ENCODE results near the gene FRZB. TPM values are rescaled to one million over a fixed set of nuclear protein-coding genes. Genes with fewer than 3 reads are reported as not detected.

FRZB gene
- total and polyA plus RNA-seq, 2 of the 13 experiments (the other 11 are each of a cell fraction or from before 2014, with no cell fraction given) = 0.04 to 1.2 TPM

- no peak for TF ChIP-seq SNAPC4 (CRISPR knock-in tag; IDR thresholded peaks at IDR 0.05)
Observed at GRCh38 chr2:182854375-182855105, 11.9 kb downstream of the FRZB start (continued).

GRCh38 chr2:182852801-182853200 lies 13.6 kb downstream of the FRZB start:
- Histone ChIP-seq H3K9me3 (ENCODE audit: low read length) (no peaks in the 10 kb centered on the region), H3K4me3 (replicated peaks in 1 of 3; ENCODE audit: insufficient read depth in 1 of 3, low read depth in 2 of 3, low read length in 3 of 3) (no peak overlapping the region), H2AFZ (ENCODE audit: low read length) (no peak overlapping the region), H3K27me3 (ENCODE audit: control insufficient read depth in 1 of 2, insufficient read depth in 2 of 2, low read length in 2 of 2) (no peaks in the 10 kb centered on the region), H3K4me2 (ENCODE audit: low read depth, low read length) (no peak overlapping the region), H4K20me1 (ENCODE audit: insufficient read depth, low read length) (no peaks in the 10 kb centered on the region), H3K36me3 (replicated peaks in 1 of 2; ENCODE audit: control insufficient read depth in 1 of 2, insufficient read depth in 2 of 2, low read length in 2 of 2) (no peaks in the 10 kb centered on the region), H3K79me2 (ENCODE audit: insufficient read depth, low read length) (no peaks in the 10 kb centered on the region), H3K4me1 (ENCODE audit: insufficient read depth, low read length) (no peaks in the 10 kb centered on the region), H3K9ac (ENCODE audit: insufficient read depth, low read depth, low read length) (no peak overlapping the region), H3K27ac (ENCODE audit: extremely low read length, insufficient read depth, low read length) (no peak overlapping the region)
- DNase-seq (ENCODE audit: low spot score) (no peak), ATAC-seq (no peak), FAIRE-seq (no peak)
- no TSS peak for BruUV-seq (replicated peaks)
- WGBS (ENCODE audit: low lambda C conversion rate) = 7% methylated on average over 1 of the region's 1 CpG
- intact Hi-C loops (cut with micrococcal nuclease; ENCODE audit: unreplicated experiment) (no loop called here), in situ Hi-C loops (cut with HindIII; ENCODE audit: extremely low pct_ligation_motif_present, low pct_unique_long_range_greater_than_20kb) (no loop called here)
- ChIA-PET CTCF (ENCODE audit: low intra/inter-chr PET ratio, low total read pairs) (no interaction called here), POLR2A (no interaction called here)
- TF ChIP-seq ZSCAN20 (CRISPR knock-in tag; IDR thresholded peaks at IDR 0.05; ENCODE audit: borderline replicate concordance) (no peak), ZNF574 (CRISPR knock-in tag; IDR thresholded peaks at IDR 0.05) (no peak), PTBP1 (IDR thresholded peaks at IDR 0.05; ENCODE audit: low read depth, low read length, poor library complexity, severe bottlenecking) (no peak), YEATS4 (CRISPR knock-in tag; IDR thresholded peaks at IDR 0.05; ENCODE audit: borderline replicate concordance) (no peak), ZNF333 (CRISPR knock-in tag; IDR thresholded peaks at IDR 0.05; ENCODE audit: borderline replicate concordance) (no peak), CREB3 (CRISPR knock-in tag; IDR thresholded peaks at IDR 0.05) (no peak), MBNL3 (CRISPR knock-in tag; conservative IDR thresholded peaks at IDR 0.05) (no peak), ADNP (CRISPR knock-in tag; IDR thresholded peaks at IDR 0.05) (no peak), ZNF275 (CRISPR knock-in tag; IDR thresholded peaks at IDR 0.05; ENCODE audit: borderline replicate concordance) (no peak), FOXK1 (CRISPR knock-in tag; IDR thresholded peaks at IDR 0.05; ENCODE audit: borderline replicate concordance, low read depth) (no peak)

Data from HepG2 (cell line).